HEK293 (cell line): ENCODE results near the gene GNAI1.

Experiments used
- CTCF ChIP-seq: fragments of 450-650 bp; formaldehyde crosslinking; IDR thresholded peaks from 2 replicates; pipeline ENCODE4 v1.5.1; 2016; ENCODE audit warnings: missing biosample characterization, missing genetic modification characterization
- ZBTB48 ChIP-seq: fragments of 450-650 bp; formaldehyde crosslinking; IDR thresholded peaks from 2 replicates; pipeline ENCODE4 v1.5.1; 2016; ENCODE audit warnings: missing biosample characterization, missing genetic modification characterization

GRCh38 chr7:80114159-80114558 lies 20.5 kb upstream of the GNAI1 start:
- TF ChIP-seq CTCF, result no peak
- no peak for TF ChIP-seq ZBTB48
